ENCODE data around the gene ZMYND8.
"Not testable (repeated sequence)": the region's sequence is repeated elsewhere in the genome, so short reads cannot be mapped to it uniquely, and the experiment has no call there.

Gene ZMYND8

GRCh38 chr20:47264137-47264769 lies 92.2 kb downstream of the ZMYND8 start:
- not testable (repeated sequence) for DNase-seq

- DNase-seq, result peak in 3 of 14 donors; percentile 3 to 57 (median 12)
Observed at GRCh38 chr20:47263465-47264084, 92.9 kb downstream of the ZMYND8 start.

DNA sequence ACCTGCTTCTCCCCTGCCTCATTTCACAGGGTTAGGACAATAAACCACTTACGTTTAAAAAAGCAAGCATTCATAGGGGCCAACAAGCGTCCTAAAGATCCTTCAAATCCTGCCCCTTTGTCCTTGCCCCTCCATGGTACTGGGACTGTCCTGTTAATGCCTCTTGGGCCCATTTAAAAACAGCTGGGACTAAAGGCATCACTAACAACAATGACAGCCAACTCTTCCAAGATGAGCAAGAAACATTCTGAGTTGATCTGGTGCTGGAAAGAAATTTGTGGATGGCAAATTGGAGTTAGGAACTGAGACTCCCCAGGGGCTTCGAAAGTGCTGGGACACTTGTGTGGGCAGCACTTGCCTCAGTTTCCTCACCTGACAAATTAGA lies 93.4 kb downstream of the ZMYND8 start:
- no peak for DNase-seq

DNA sequence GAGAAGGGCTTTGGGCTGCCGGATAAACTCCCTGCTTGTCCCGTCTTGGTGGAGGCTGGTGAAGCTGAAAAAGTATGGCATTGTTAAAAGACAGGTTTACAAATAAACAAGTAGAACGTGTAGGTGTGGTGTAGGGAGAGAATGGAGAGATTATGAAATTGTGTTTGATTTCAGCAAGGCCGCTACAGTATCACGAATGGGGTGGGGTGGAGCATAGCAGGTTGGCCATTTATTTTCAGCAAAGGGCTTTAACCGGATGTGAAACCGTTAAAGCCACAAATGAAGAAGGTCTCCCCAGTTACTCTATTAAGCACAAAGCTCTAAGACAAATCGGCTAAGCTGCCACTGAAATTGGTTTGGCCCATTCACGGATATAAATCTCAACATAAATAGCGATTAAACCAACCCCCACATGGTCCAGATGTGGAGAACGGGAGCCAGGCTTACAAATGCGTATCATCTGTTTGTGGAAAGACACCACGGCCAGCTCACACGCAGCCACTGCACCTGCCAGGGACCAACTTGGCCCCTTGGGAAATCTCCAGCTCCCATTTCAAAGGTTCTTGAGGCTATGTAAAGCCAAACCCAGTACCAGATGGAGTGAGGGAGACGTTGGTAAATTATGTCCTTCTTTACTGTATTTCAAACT lies 94.0 kb downstream of the ZMYND8 start:
- DNase-seq, result no peak

- no peak for DNase-seq
Observed at GRCh38 chr20:47262008-47262364, 94.5 kb downstream of the ZMYND8 start.

DNA sequence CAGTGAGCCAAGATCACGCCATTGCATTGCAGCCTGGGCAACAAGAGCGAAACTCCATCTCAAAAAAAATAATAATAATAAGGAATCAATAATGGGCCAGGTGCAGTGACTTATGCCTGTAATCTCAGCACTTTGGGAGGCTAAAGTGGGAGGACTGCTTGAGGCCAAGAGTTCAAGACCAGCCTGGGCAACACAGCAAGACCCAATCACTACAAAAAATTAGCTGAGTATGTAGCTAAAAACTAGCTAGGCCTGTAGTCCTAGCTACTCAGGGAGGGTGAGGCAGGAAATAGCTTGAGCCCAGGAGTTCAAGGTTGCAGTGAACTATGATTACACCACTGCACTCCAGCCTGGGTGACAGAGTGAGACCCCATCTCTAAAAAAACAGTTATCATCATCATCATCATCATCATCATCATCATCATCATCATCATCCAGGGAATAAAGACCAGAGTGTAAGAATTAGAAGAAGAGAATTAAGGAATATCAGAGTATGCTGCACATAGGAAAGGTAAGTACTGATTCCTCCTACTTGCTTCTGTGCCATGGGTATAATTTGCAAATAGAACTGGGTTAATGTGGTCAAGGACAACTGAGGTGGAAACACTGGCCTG lies 95.2 kb downstream of the ZMYND8 start:
- not testable (repeated sequence) for DNase-seq

DNA sequence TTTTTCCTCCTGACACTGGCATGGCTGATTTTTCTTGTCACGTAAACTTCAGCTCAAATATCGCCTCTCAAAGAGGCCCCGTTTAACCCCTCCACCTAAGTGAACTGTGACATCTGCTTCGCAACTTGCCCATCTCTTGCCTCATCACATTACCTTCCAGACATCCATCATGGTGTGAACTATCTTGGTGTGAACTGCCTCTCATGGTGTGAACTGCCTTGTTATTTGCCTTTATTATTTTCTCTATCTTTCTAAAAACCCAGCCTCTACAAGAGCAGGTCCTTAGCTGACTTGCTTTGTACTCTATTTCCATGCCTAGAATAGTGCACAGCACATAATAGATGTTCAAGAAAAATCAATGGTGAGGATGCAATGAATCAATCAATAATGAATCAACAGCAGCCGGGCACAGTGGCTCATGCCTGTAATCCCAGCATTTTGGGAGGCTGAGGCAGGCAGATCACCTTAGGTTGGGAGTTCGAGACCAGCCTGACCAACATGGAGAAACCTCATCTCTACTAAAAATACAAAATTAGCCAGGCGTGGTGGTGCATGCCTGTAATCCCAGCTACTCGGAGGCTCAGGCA lies 95.9 kb downstream of the ZMYND8 start:
- not testable (repeated sequence) for DNase-seq

DNA sequence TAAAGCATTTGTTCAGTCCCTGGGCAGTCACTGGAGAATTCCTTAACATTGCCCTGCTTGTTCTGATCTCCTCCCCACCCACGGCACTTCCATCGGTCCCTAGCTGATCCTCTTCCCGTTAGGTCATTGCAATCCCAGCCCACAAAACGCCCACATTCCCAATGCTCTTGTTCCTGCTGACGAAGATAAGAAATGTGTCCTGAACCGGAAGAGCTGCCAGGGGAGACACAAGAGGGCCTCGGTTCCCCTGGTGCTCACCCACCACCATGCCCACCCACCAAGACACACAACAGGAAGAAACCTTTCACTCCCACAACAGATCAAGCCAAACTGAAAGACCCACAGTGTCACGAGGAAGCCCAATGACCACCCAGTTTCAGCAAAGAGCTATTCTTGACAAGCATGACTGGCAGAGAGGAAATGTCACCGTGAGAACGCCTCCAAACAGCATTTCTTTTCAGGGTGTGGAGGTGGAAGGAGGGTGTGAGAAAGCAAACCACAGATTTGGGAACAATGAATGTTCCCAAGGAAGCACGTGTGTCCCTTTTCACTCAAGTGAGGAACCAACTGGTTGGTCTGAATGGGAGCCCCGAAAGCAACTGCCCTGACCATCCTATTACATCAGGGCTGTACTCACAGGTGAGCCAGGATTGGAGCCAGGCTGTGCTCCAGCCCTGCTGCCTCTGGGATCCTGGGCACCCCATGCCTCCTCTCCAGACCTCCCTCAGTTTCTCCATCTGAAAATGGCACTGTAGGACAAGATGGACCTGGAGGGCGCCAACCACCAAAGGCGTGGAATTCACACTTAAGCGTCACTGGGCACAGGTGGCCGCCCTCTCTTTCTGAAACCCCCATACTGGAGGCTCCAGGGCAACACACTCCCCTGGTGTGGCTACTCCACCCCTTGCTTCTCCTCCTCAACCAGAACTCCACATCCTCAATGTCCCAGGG lies 97.5 kb downstream of the ZMYND8 start:
- DNase-seq, result no peak

DNA sequence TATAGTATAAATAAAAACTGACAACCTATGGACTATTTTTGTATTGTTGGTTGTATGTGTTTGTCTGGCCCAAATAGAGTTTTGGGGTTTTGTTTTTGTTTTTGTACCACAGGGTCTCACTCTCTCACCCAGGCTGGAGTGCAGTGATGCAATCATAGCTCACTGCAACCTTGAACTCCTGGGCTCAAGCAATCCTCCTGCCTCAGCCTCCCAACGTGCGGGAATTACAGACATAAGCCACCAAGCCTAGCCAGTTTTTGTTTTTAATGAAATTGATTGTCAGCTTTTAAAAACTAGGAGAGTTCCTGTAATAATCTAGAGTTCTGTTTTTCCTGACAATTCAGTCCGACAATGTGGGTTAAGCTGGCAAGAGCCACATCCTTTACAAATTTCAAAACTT lies 98.7 kb downstream of the ZMYND8 start:
- DNase-seq, result no peak

GRCh38 chr20:47257256-47257655 lies 99.2 kb downstream of the ZMYND8 start:
- DNase-seq, result no peak

DNA sequence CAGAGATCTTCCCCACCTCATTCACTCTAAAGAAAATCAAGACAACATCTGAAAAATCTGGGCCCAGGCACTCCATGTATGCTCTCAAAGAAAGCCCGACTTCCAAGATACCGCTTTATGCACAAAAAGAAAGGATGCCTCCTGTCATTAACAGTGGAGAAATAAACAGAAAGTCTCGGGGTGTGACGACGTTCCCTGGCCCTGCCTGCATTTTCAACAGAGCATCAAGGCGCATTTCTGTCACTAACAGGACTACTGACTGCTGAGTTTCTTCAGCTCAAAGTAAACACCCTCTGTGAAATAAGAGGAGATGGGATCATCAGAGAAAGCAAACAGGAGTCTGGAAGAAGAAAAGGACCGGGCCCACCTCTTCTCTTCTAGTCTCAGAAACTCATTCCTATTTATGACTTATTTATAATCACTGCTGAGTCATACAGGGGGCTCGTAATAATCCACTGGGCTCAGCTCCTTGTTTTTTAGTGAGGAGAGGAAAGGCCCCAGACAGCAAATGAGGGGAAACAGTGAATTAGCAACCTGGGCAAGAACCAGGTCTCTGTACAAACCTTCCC lies 99.7 kb downstream of the ZMYND8 start:
- no peak for DNase-seq

DNA sequence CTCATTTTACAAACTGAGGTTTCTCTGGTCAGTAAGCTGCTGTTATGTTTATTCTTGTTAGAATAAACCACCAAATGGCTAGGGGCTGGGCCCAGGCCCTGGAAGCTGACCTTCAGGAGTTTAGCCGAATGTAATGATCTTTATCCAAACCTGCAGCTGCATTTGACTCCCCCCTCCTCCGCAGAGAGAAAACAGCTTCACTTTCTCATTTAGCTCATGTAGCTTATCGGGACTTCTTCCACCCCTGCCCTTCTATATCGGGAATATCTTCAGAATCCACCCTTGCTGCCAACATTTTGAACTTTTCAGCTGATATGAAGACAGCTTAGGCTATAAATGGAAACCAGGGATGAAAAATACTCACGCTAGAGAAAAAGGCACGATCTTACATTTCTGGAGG lies 102.6 kb downstream of the ZMYND8 start:
- DNase-seq, result no peak

GRCh38 chr20:47252879-47253307 lies 103.6 kb downstream of the ZMYND8 start:
- DNase-seq, result no peak

GRCh38 chr20:47251154-47252020 lies 105.1 kb downstream of the ZMYND8 start:
- no peak for DNase-seq

GRCh38 chr20:47250360-47250759 lies 106.1 kb downstream of the ZMYND8 start:
- no peak for DNase-seq

DNA sequence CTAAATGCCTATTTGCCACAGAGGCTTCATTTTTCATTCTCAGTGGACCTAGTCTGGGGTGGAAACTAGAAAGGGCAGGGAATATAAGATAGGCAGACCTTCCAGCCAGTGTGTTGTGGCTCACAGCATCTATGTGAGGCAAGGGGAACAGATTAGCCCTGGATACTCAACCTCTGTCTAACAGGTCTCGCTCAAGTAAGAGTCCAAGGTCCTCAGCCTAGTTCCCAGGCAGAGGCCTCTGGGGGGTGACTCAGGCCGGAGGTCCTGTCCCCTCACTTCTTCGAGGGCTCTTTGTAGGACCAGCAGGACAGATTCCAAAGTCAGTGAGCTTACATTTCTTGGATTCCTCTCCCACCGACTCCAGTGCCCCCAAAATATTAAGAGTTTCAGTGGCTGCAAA lies 106.6 kb downstream of the ZMYND8 start:
- DNase-seq, result no peak

DNA sequence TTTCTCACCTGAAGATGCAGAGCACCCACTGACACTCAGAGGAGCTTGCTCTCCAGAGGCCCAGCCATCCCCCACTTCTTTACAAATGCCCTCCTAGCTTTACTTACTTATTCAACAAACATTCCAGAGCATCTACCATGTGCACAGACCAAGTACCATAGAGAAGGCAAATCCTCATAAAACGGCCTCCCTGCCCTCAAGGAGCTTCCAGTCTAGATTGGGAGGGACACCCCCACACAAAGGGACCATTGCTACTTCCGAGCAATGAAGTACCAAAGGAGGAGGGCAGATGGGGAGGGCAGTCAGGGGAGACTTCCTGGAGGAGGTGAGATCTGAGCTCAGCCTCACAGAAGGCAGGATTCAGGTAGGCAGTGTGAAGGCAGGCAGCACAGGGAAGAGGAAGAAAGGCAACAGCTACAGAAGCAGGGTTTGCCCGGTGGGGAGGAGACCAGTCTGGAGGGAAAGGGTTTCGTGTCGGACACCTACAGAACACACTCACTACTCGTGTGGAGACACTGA lies 108.0 kb downstream of the ZMYND8 start:
- DNase-seq, result no peak

- no peak for DNase-seq
Observed at GRCh38 chr20:47247972-47248371, 108.5 kb downstream of the ZMYND8 start.

DNA sequence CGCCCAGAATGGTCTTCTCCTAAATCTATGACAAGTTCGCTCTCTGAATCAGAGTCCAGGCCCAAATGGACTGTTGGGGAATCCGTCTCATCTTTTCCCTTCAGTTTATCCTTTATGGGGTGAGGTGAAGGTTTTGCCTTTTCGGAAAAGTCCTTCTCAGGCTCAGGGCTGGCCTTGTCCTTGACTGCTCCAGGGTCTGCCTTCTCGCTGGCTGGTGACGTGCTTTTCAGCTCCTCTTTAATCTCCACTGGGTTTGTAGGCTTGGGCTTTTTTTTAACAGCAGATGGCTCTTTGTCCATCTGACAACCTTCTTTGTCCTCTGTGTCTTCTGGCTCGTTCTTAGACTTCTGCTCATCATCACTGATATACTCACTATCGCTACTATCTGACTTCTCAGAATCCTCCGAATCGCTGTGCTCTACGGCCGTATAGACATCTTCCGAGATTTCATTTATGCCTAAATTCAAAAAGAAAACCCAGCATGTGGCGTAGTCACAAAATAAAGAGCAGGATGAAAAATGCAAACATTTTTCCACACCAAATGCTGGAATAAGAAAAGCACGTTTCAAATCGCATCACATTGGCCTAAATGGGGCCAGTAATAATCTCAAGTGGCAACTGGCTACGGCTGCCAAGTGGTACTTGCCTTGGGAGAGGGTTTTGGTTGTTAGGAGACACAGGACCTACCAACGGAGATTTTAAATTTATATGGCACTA lies 110.3 kb downstream of the ZMYND8 start:
- DNase-seq, result no peak

DNA sequence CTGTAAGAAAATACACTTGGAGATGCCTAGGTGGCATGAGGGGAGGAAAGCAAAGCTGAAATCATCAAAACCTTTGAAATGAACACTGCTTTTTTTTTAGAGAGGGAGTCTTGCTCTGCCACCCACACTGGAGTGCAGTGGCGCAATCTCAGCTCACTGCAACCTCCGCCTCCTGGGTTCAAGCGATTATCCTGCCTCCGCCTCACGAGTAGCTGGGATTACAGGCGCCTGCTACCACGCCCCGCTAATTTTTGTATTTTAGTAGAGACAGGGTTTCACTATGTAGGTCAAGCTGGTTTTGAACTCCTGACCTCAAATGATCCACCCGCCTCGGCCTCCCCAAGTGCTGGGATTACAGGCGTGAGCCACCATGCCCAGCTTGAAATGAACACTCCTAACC lies 111.3 kb downstream of the ZMYND8 start:
- DNase-seq, result not testable (repeated sequence)
